ENCODE measurements around the gene CHRNB2.

DNA sequence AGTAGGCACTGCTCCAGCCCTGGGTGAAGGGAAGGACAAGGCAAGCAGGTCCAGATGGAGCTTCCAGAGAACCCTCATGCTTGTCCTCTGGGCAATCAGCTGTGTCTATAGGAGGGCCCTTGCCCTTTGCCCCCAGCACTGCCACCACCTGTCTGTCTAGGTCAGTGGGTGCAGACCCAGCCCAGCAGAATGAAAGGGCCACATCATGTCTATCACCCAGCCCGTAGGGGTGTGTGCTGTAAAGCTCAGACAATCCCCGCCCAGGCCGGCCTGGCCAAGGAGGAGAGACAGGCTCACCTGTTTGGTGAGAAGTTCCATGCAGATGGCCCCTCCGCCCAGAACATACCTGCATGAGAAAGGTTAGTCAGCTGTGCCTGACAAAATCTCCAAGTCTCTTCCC lies 16.1 kb upstream of the CHRNB2 start:
- TF ChIP-seq CTCF (IDR thresholded peaks at IDR 0.05) (no peak), EP300 (IDR thresholded peaks at IDR 0.05; ENCODE audit: low read depth) (no peak), POLR2AphosphoS5 (IDR thresholded peaks at IDR 0.05) (no peak), POLR2A (IDR thresholded peaks at IDR 0.05) (no peak)
